ENCODE measurements around the gene THUMPD2.
"Not testable (repeated sequence)": the region's sequence is repeated elsewhere in the genome, so short reads cannot be mapped to it uniquely, and the experiment has no call there.

Gene THUMPD2

GRCh38 chr2:39778775-39779340 is at the start of gene THUMPD2:
THUMPD2 (minus strand) TSS chr2:39779258; CDS start chr2:39779239, 19 bp downstream.
- DNase-seq (ENCODE audit: low read depth in 2 of 2) = peak; percentile 17 to 26

GRCh38 chr2:39821871-39822270 is 42.8 kb upstream of the THUMPD2 start:
- DNase-seq (ENCODE audit: low read depth in 2 of 2) = no peak

GRCh38 chr2:39816845-39817244 is 37.8 kb upstream of the THUMPD2 start:
- no peak for DNase-seq (ENCODE audit: low read depth in 2 of 2)

- DNase-seq (ENCODE audit: low read depth in 2 of 2) = no peak
Measured at GRCh38 chr2:39816428-39816827, 37.4 kb upstream of the THUMPD2 start.

GRCh38 chr2:39805936-39806608 is 27.0 kb upstream of the THUMPD2 start:
- DNase-seq (ENCODE audit: low read depth in 2 of 2) = no peak

GRCh38 chr2:39803839-39804238 is 24.8 kb upstream of the THUMPD2 start:
- no peak for DNase-seq (ENCODE audit: low read depth in 2 of 2)

GRCh38 chr2:39800752-39801151 is 21.7 kb upstream of the THUMPD2 start:
- DNase-seq (ENCODE audit: low read depth in 2 of 2) = no peak

GRCh38 chr2:39796134-39796533 is 17.1 kb upstream of the THUMPD2 start:
- DNase-seq (ENCODE audit: low read depth in 2 of 2) = no peak

- not testable (repeated sequence) for DNase-seq (ENCODE audit: low read depth in 2 of 2)
Measured at GRCh38 chr2:39790216-39790818, 11.3 kb upstream of the THUMPD2 start.

- DNase-seq (ENCODE audit: low read depth in 2 of 2) = no peak
Measured at GRCh38 chr2:39787950-39788349, 8.9 kb upstream of the THUMPD2 start.

- no peak for DNase-seq (ENCODE audit: low read depth in 2 of 2)
Measured at GRCh38 chr2:39786761-39787522, 7.9 kb upstream of the THUMPD2 start.

- no peak for DNase-seq (ENCODE audit: low read depth in 2 of 2)
Measured at GRCh38 chr2:39782591-39782990, 3.5 kb upstream of the THUMPD2 start.

- DNase-seq (ENCODE audit: low read depth in 2 of 2) = no peak
Measured at GRCh38 chr2:39781697-39782096, 2.6 kb upstream of the THUMPD2 start.

- DNase-seq (ENCODE audit: low read depth in 2 of 2) = no peak
Measured at GRCh38 chr2:39780825-39781600, 2.0 kb upstream of the THUMPD2 start.

GRCh38 chr2:39779927-39780326 is 869 bp upstream of the THUMPD2 start:
- no peak for DNase-seq (ENCODE audit: low read depth in 2 of 2)

GRCh38 chr2:39779341-39779851 is 338 bp upstream of the THUMPD2 start:
- DNase-seq (ENCODE audit: low read depth in 2 of 2) = no peak

GRCh38 chr2:39778233-39778632 is 825 bp downstream of the THUMPD2 start:
- DNase-seq (ENCODE audit: low read depth in 2 of 2) = no peak

- no peak for DNase-seq (ENCODE audit: low read depth in 2 of 2)
Measured at GRCh38 chr2:39772812-39773152, 6.3 kb downstream of the THUMPD2 start.

GRCh38 chr2:39772086-39772811 is 6.8 kb downstream of the THUMPD2 start:
- no peak for DNase-seq (ENCODE audit: low read depth in 2 of 2)

GRCh38 chr2:39762448-39762847 is 16.6 kb downstream of the THUMPD2 start:
- DNase-seq (ENCODE audit: low read depth in 2 of 2) = no peak

- DNase-seq (ENCODE audit: low read depth in 2 of 2) = no peak
Measured at GRCh38 chr2:39757156-39757555, 21.9 kb downstream of the THUMPD2 start.
